Ectodermal cell (in vitro differentiated cells): Measurements from ENCODE around the gene SPINT2.

Experiments used
- H3K27ac ChIP-seq: 2 replicates; pipeline ENCODE4 v1.7.0; 2013; ENCODE audit warnings: mild to moderate bottlenecking, low read depth, low read length; ENCODE audit not compliant: insufficient read depth, poor library complexity, severe bottlenecking
- H3K27me3 ChIP-seq: 2 replicates; pipeline ENCODE4 v1.7.0; 2013; ENCODE audit warnings: mild to moderate bottlenecking, low read length; ENCODE audit not compliant: insufficient read depth, control insufficient read depth, poor library complexity, severe bottlenecking
- H3K36me3 ChIP-seq: one replicate; pipeline ENCODE4 v1.7.0; 2013; ENCODE audit warnings: low read length; ENCODE audit not compliant: control insufficient read depth, insufficient read depth
- H3K4me1 ChIP-seq: one replicate; pipeline ENCODE4 v1.7.0; 2013; ENCODE audit warnings: low read length; ENCODE audit not compliant: control insufficient read depth, insufficient read depth
- H3K4me3 ChIP-seq: 2 replicates; pipeline ENCODE4 v1.7.0; 2013; ENCODE audit warnings: low read depth, low read length, control low read depth; ENCODE audit not compliant: insufficient read depth
- H3K9me3 ChIP-seq: 2 replicates; pipeline ENCODE4 v1.7.0; 2013; ENCODE audit warnings: mild to moderate bottlenecking, low read length, moderate library complexity; ENCODE audit not compliant: control insufficient read depth
- WGBS, 2 experiments: methylation state at CpG; one replicate each; pipeline ENCODE4 v1.1.7; 2013; ENCODE audit warnings: missing lambda C conversion rate in 2 of 2; 5-methylcytosine and 5-hydroxymethylcytosine counted together

SPINT2 gene

GRCh38 chr19:38268539-38268938 lies 4.2 kb downstream of the SPINT2 start:
- Histone ChIP-seq H3K36me3 (no peaks in the 10 kb centered on the region), H3K4me1 (peaks cover 22% of the 10 kb centered on the region), H3K27me3 (no peaks in the 10 kb centered on the region), H3K4me3 (no peak overlapping the region), H3K9me3 (no peaks in the 10 kb centered on the region), H3K27ac (no peak overlapping the region)
- 68 to 70% methylated on average over 8 of the region's 8 CpGs for WGBS, 2 experiments

- Histone ChIP-seq H3K9me3 (no peaks in the 10 kb centered on the region), H3K27me3 (no peaks in the 10 kb centered on the region), H3K36me3 (no peaks in the 10 kb centered on the region), H3K27ac (peak overlapping the region; percentile 27), H3K4me1 (peaks cover 22% of the 10 kb centered on the region), H3K4me3 (no peak overlapping the region)
- WGBS, 2 experiments: 66% methylated on average over 5 of the region's 5 CpGs
Observed at GRCh38 chr19:38270587-38271167, 6.3 kb downstream of the SPINT2 start.

GRCh38 chr19:38273499-38273898 lies 9.1 kb downstream of the SPINT2 start:
- no peak overlapping the region for H3K27ac ChIP-seq
- 74 to 80% methylated on average over 2 of the region's 2 CpGs for WGBS, 2 experiments
- H3K9me3 ChIP-seq: no peaks in the 10 kb centered on the region
- peaks cover 10% of the 10 kb centered on the region for H3K4me1 ChIP-seq
- no peaks in the 10 kb centered on the region for H3K27me3 ChIP-seq
- no peak overlapping the region for H3K4me3 ChIP-seq
- no peaks in the 10 kb centered on the region for H3K36me3 ChIP-seq

- no peak overlapping the region for H3K27ac ChIP-seq
Observed at GRCh38 chr19:38274739-38275138, 10.4 kb downstream of the SPINT2 start.

GRCh38 chr19:38276942-38277517 lies 12.7 kb downstream of the SPINT2 start:
- no peaks in the 10 kb centered on the region for H3K9me3 ChIP-seq
- H3K36me3 ChIP-seq: no peaks in the 10 kb centered on the region
- no peak overlapping the region for H3K27ac ChIP-seq
- no peaks in the 10 kb centered on the region for H3K27me3 ChIP-seq
- WGBS, 2 experiments: 88 to 93% methylated on average over 7 of the region's 7 CpGs
- no peak overlapping the region for H3K4me3 ChIP-seq
- H3K4me1 ChIP-seq: peaks cover 10% of the 10 kb centered on the region

More at GRCh38 chr19:38274739-38275138, 10.4 kb downstream of the SPINT2 start:
- Histone ChIP-seq H3K36me3 (no peaks in the 10 kb centered on the region), H3K27me3 (no peaks in the 10 kb centered on the region), H3K4me3 (no peak overlapping the region), H3K9me3 (no peaks in the 10 kb centered on the region), H3K4me1 (peaks cover 14% of the 10 kb centered on the region)
- WGBS, 2 experiments: 91 to 95% methylated on average over 8 of the region's 9 CpGs

- H3K27ac ChIP-seq: no peak overlapping the region
- no peaks in the 10 kb centered on the region for H3K9me3 ChIP-seq
- WGBS, 2 experiments: 92 to 96% methylated on average over 5 of the region's 5 CpGs
- H3K4me3 ChIP-seq: no peak overlapping the region
- H3K27me3 ChIP-seq: no peaks in the 10 kb centered on the region
- no peaks in the 10 kb centered on the region for H3K36me3 ChIP-seq
- peaks cover 10% of the 10 kb centered on the region for H3K4me1 ChIP-seq
Observed at GRCh38 chr19:38277549-38277948, 13.2 kb downstream of the SPINT2 start.

GRCh38 chr19:38277969-38278680 lies 13.8 kb downstream of the SPINT2 start:
- WGBS, 2 experiments: 86 to 89% methylated on average over 9 of the region's 9 CpGs
- Histone ChIP-seq H3K27me3 (no peaks in the 10 kb centered on the region), H3K9me3 (no peaks in the 10 kb centered on the region), H3K4me1 (peaks cover 10% of the 10 kb centered on the region), H3K36me3 (no peaks in the 10 kb centered on the region), H3K4me3 (no peak overlapping the region), H3K27ac (no peak overlapping the region)

- Histone ChIP-seq H3K4me3 (no peak overlapping the region), H3K27ac (no peak overlapping the region), H3K27me3 (no peaks in the 10 kb centered on the region), H3K9me3 (no peaks in the 10 kb centered on the region), H3K36me3 (no peaks in the 10 kb centered on the region), H3K4me1 (peaks cover 10% of the 10 kb centered on the region)
- WGBS, 2 experiments: 85 to 100% methylated on average over 2 of the region's 2 CpGs
Observed at GRCh38 chr19:38278751-38279150, 14.4 kb downstream of the SPINT2 start.

- no peaks in the 10 kb centered on the region for H3K36me3 ChIP-seq
- no peak overlapping the region for H3K4me3 ChIP-seq
- H3K4me1 ChIP-seq: peaks cover 10% of the 10 kb centered on the region
- 91 to 94% methylated on average over 17 of the region's 17 CpGs for WGBS, 2 experiments
- H3K27ac ChIP-seq: no peak overlapping the region
- no peaks in the 10 kb centered on the region for H3K9me3 ChIP-seq
- no peaks in the 10 kb centered on the region for H3K27me3 ChIP-seq
Observed at GRCh38 chr19:38280030-38280921, 15.9 kb downstream of the SPINT2 start.
